Measurements from ENCODE around the gene OR1L1.

OR1L1 gene

GRCh38 chr9:122661416-122661815 is at the start of gene OR1L1:
Gene OR1L1, plus strand, starts transcription at chr9:122661716. Its CDS starts 0 bp downstream, at chr9:122661716.
- H3K4me3 ChIP-seq (ENCODE audit: low read depth, low read length) = no peak within 1 kb of the TSS
- no peak for DNase-seq (ENCODE audit: low read depth)

- no peak for DNase-seq (ENCODE audit: low read depth)
- no peak within 1 kb of the TSS for H3K4me3 ChIP-seq (ENCODE audit: low read depth, low read length)
Observed at GRCh38 chr9:122614362-122614761, 47.2 kb upstream of the OR1L1 start, which contains the start of gene OR1Q1. Gene OR1Q1, plus strand, starts transcription at chr9:122614738. Its CDS starts 0 bp downstream, at chr9:122614738.

GRCh38 chr9:122619996-122620395 is 41.5 kb upstream of the OR1L1 start:
- H3K4me3 ChIP-seq (ENCODE audit: low read depth, low read length) = no peak overlapping the region
- DNase-seq (ENCODE audit: low read depth) = no peak

GRCh38 chr9:122642226-122642625 is 19.3 kb upstream of the OR1L1 start:
- no peak overlapping the region for H3K4me3 ChIP-seq (ENCODE audit: low read depth, low read length)
- no peak for DNase-seq (ENCODE audit: low read depth)

- DNase-seq (ENCODE audit: low read depth) = no peak
- no peak overlapping the region for H3K4me3 ChIP-seq (ENCODE audit: low read depth, low read length)
Observed at GRCh38 chr9:122656378-122656777, 5.1 kb upstream of the OR1L1 start.

GRCh38 chr9:122657527-122657926 is 4.0 kb upstream of the OR1L1 start, which contains the start of gene OR1B1:
Gene OR1B1, minus strand, starts transcription at chr9:122657627.
- H3K4me3 ChIP-seq (ENCODE audit: low read depth, low read length) = no peak within 1 kb of the TSS
- no peak for DNase-seq (ENCODE audit: low read depth)

DNA sequence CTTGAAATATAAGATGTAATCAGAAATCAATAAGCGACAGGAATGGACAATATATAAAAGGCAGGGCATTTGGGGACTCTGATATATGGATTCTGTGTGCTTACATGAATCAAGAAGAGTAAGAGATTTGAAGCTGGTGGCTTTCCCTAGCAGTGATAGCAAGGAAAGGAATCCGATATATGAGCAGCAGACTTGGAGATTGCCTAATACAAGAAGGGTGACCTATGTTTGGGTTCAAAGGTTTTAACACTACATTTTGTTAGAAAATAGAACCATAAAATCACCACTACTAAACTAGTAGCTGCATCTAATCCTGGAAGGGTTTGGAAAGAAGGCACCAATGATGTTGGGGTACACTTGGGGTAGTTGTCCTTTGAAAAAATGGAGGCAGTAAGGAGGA is 11.0 kb downstream of the OR1L1 start:
- no peak overlapping the region for H3K4me3 ChIP-seq (ENCODE audit: low read depth, low read length)
- DNase-seq (ENCODE audit: low read depth) = no peak

- H3K4me3 ChIP-seq (ENCODE audit: low read depth, low read length) = no peak overlapping the region
- DNase-seq (ENCODE audit: low read depth) = no peak
Observed at GRCh38 chr9:122684851-122685250, 23.3 kb downstream of the OR1L1 start.

DNA sequence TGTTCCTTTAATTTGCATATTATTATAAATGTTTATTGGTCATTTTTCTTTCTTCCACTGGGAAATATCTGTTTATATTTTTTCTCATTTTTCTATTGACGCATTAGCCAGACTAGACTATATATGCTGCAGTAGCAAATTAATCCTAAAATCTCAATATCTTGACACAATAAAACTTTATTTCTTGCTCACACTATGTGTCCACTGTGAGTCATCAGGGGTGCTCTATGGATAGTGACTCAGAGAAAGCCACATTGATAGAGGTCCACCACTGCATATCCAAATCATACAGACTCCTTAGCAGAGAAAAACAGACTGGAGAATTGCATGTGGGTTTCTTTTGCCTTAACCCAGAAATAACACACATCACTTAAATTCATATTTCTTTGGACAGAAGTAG is 34.2 kb downstream of the OR1L1 start:
- no peak overlapping the region for H3K4me3 ChIP-seq (ENCODE audit: low read depth, low read length)
- no peak for DNase-seq (ENCODE audit: low read depth)

All from skeletal muscle cell (primary cell).